Epithelial cell of proximal tubule (primary cell): ENCODE measurements around the gene PDCL3. TPM values are rescaled to one million over a fixed set of nuclear protein-coding genes. Genes with fewer than 3 reads are reported as not detected.

ENCODE experiments used
- DNase-seq: peaks from one replicate; pipeline ENCODE4 v3.0.0-alpha.2; 2011; ENCODE audit warnings: low read depth
- H3K4me3 ChIP-seq: 2 replicates; pipeline ENCODE4 v1.5.1; 2011; ENCODE audit warnings: low read depth, mild to moderate bottlenecking, low read length
- CTCF ChIP-seq: conservative IDR thresholded peaks from 2 replicates; pipeline ENCODE4 v1.5.1; 2012; ENCODE audit warnings: low read depth, mild to moderate bottlenecking, low read length
- total RNA-seq: library from RNA; depleted of rRNA; stranded (reverse); fragments of >200 nt; gene quantifications from 2 replicates; pipeline ENCODE4 v1.2.3, GENCODE V29; 2015

Gene PDCL3
- total RNA-seq, 1 donor from 2014 or later: 20.8 TPM

GRCh38 chr2:100615886-100616285 lies 53.1 kb downstream of the PDCL3 start:
- no peak overlapping the region for H3K4me3 ChIP-seq
- TF ChIP-seq CTCF: no peak
- DNase-seq: no peak

- no peak overlapping the region for H3K4me3 ChIP-seq
- TF ChIP-seq CTCF: no peak
- DNase-seq: no peak
Observed at GRCh38 chr2:100616841-100617390, 54.1 kb downstream of the PDCL3 start.

GRCh38 chr2:100619951-100620350 lies 57.2 kb downstream of the PDCL3 start:
- no peak for DNase-seq
- no peak overlapping the region for H3K4me3 ChIP-seq
- no peak for TF ChIP-seq CTCF

GRCh38 chr2:100620481-100620880 lies 57.7 kb downstream of the PDCL3 start:
- DNase-seq: no peak
- no peak overlapping the region for H3K4me3 ChIP-seq
- TF ChIP-seq CTCF: no peak

- no peak for DNase-seq
- H3K4me3 ChIP-seq: no peak overlapping the region
- no peak for TF ChIP-seq CTCF
Observed at GRCh38 chr2:100621371-100621951, 58.7 kb downstream of the PDCL3 start.

GRCh38 chr2:100623033-100623715 lies 60.4 kb downstream of the PDCL3 start:
- no peak for DNase-seq
- no peak for TF ChIP-seq CTCF
- no peak overlapping the region for H3K4me3 ChIP-seq
